GM12878 (cell line): ENCODE measurements around the gene EXOC4. TPM values are rescaled to one million over a fixed set of nuclear protein-coding genes. Genes with fewer than 3 reads are reported as not detected.

ENCODE experiments used
- ATAC-seq: fragments of 200-7000 bp; cut with Tn5 transposase; 3 replicates; pipeline ENCODE4 v1.9.1; 2020; ENCODE audit warnings: mild to moderate bottlenecking, moderate library complexity
- BruUV-seq: library from RNA; stranded (reverse); fragments of 400-500 nt; replicated peaks from 2 replicates; lab custom pipeline; 2021; lab: Mats Ljungman, UMichigan
- CTCF ChIA-PET: fragments of 300-600 bp; sonication (Branson Sonifier 250); formaldehyde crosslinking; extraction: SDS; loops from one replicate; lab custom pipeline; 2021; ENCODE audit warnings: inconsistent platforms; lab: Yijun Ruan, JAX
- POLR2A ChIA-PET: fragments of 350-600 bp; formaldehyde crosslinking; extraction: SDS; loops from one replicate; lab custom pipeline; 2021; ENCODE audit warnings: inconsistent platforms; lab: Charles Lee
- RAD21 ChIA-PET: fragments of 300-600 bp; sonication (Branson Sonifier 250); formaldehyde crosslinking; loops from one replicate; lab custom pipeline; 2023; ENCODE audit warnings: antibody characterized with exemption; ENCODE audit not compliant: unreplicated experiment; lab: Charles Lee
- SMC1A ChIA-PET: fragments of 300-600 bp; sonication (Branson Sonifier 250); formaldehyde crosslinking; loops from one replicate; lab custom pipeline; 2023; ENCODE audit not compliant: unreplicated experiment, uncharacterized antibody; lab: Charles Lee
- DNase-seq: peaks from one replicate; pipeline ENCODE4 v3.0.0-alpha.2; 2011; ENCODE audit warnings: low read depth, low spot score
- FAIRE-seq: peaks from 3 replicates; lab custom pipeline; 2011; peaks lifted over from hg19 to GRCh38; lab: Jason Lieb, UNC
- H2AFZ ChIP-seq: 2 replicates; pipeline ENCODE4 v1.6.0; 2011; ENCODE audit warnings: low read depth, low read length, control low read depth; ENCODE audit not compliant: control insufficient read depth
- H3K27ac ChIP-seq: 2 replicates; pipeline ENCODE4 v1.5.1; 2011; ENCODE audit warnings: control low read depth; ENCODE audit not compliant: control insufficient read depth, insufficient read depth
- H3K27me3 ChIP-seq, 2 experiments: replicated peaks in 1 of 2; 2 replicates each; pipeline versions ENCODE4 v1.6.0 to v1.6.1; 2011; ENCODE audit warnings: low read length in 1 of 2; ENCODE audit not compliant: control insufficient read depth in 2 of 2, insufficient read depth in 2 of 2
- H3K36me3 ChIP-seq, 2 experiments: 2 replicates each; pipeline ENCODE4 v1.5.1; 2011; ENCODE audit warnings: low read length in 1 of 2; ENCODE audit not compliant: control insufficient read depth in 2 of 2, insufficient read depth in 2 of 2
- H3K4me1 ChIP-seq: 2 replicates; pipeline ENCODE4 v1.6.1; 2011; ENCODE audit warnings: mild to moderate bottlenecking, low read length, moderate library complexity, mixed read lengths; ENCODE audit not compliant: control insufficient read depth, insufficient read depth
- H3K4me2 ChIP-seq: 2 replicates; pipeline ENCODE4 v1.6.0; 2011; ENCODE audit warnings: control low read depth; ENCODE audit not compliant: control insufficient read depth, insufficient read depth
- H3K4me3 ChIP-seq: fragments of 200-600 bp; sonication (generic); 2 replicates; pipeline ENCODE4 v1.5.1; 2016
- H3K79me2 ChIP-seq: 2 replicates; pipeline ENCODE4 v1.6.0; 2011; ENCODE audit warnings: low read length; ENCODE audit not compliant: control insufficient read depth, insufficient read depth
- H3K9ac ChIP-seq: 2 replicates; pipeline ENCODE4 v1.8.0; 2011; ENCODE audit warnings: low read length, control low read depth, mixed read lengths; ENCODE audit not compliant: control insufficient read depth, insufficient read depth
- H3K9me3 ChIP-seq: replicated peaks from 3 replicates; pipeline ENCODE4 v1.5.1; 2011; ENCODE audit warnings: mild to moderate bottlenecking, low read length; ENCODE audit not compliant: control insufficient read depth, insufficient read depth
- H4K20me1 ChIP-seq: 2 replicates; pipeline ENCODE4 v1.6.0; 2011; ENCODE audit not compliant: control insufficient read depth, insufficient read depth
- ASH2L ChIP-seq: fragments of 300-600, 200-600 bp; sonication (generic); IDR thresholded peaks from 2 replicates; pipeline ENCODE4 v1.6.1; 2017; ENCODE audit warnings: low read depth, mild to moderate bottlenecking, borderline replicate concordance
- ATF3 ChIP-seq: IDR thresholded peaks from 2 replicates; pipeline ENCODE4 v1.6.1; 2011; ENCODE audit warnings: low read depth, mild to moderate bottlenecking, low read length, moderate library complexity, borderline replicate concordance; ENCODE audit errors: extremely low read depth
- BRCA1 ChIP-seq: IDR thresholded peaks from 2 replicates; pipeline ENCODE4 v1.6.1; 2011; ENCODE audit warnings: low read depth, low read length, improper control_type of control experiment
- CHD2 ChIP-seq: IDR thresholded peaks from 2 replicates; pipeline ENCODE4 v1.6.1; 2011; ENCODE audit warnings: low read depth, low read length, improper control_type of control experiment, borderline replicate concordance
- EZH2 ChIP-seq: IDR thresholded peaks from 2 replicates; pipeline ENCODE4 v1.6.1; 2012; ENCODE audit warnings: low read depth, mild to moderate bottlenecking, control low read depth, inconsistent platforms, low read length, borderline replicate concordance; ENCODE audit not compliant: control insufficient read depth
- MLLT1 ChIP-seq: fragments of 450-650 bp; IDR thresholded peaks from 2 replicates; pipeline ENCODE4 v1.6.1; 2016; ENCODE audit warnings: mild to moderate bottlenecking
- NFYB ChIP-seq: IDR thresholded peaks from 2 replicates; pipeline ENCODE4 v1.6.1; 2011; ENCODE audit warnings: low read depth, mild to moderate bottlenecking, low read length, improper control_type of control experiment, moderate library complexity; ENCODE audit not compliant: insufficient read depth
- RCOR1 ChIP-seq: conservative IDR thresholded peaks from 2 replicates; pipeline ENCODE4 v1.6.1; 2012; ENCODE audit warnings: low read depth, low read length, improper control_type of control experiment
- WGBS: methylation state at CpG from one replicate; pipeline ENCODE4 v1.1.6; 2016; ENCODE audit warnings: low lambda C conversion rate; ENCODE audit not compliant: insufficient replicate concordance, insufficient coverage; ENCODE audit errors: missing lambda C conversion rate; 5-methylcytosine and 5-hydroxymethylcytosine counted together
- in situ Hi-C: fragments of 300-500 bp; cut with MboI; formaldehyde crosslinking; loops from 9 replicates; pipeline ENCODE4 v1.14.3; 2018; ENCODE audit warnings: mixed read lengths
- intact Hi-C: fragments of 100-400 bp; cut with micrococcal nuclease; formaldehyde crosslinking; loops from one replicate; pipeline ENCODE4 v1.14.2; 2022; ENCODE audit not compliant: unreplicated experiment
- polyA plus RNA-seq, 11 experiments: library from polyadenylated mRNA; depleted of rRNA in 4 of 11; unstranded in 6 of 11; stranded (reverse) in 5 of 11; fragments of >200 nt; fragmentation: Nextera tagmentation in 4 of 11; fragmentation: Illumina TruSeq in 1 of 11; extraction: Ambion mirVana in 4 of 11; extraction: Trizol in 1 of 11; gene quantifications; 1 replicate in 1 of 11; 2 replicates in 10 of 11; pipeline versions ENCODE4 v1.2.1 to v1.2.3, GENCODE V29; 2011 to 2016; ENCODE audit warnings: inconsistent platforms in 2 of 11, missing spikeins in 2 of 11, low read depth in 1 of 11
- total RNA-seq, 4 experiments: library from RNA; depleted of rRNA in 3 of 4; stranded (reverse); fragments of >200 nt in 3 of 4; fragmentation: Illumina TruSeq in 1 of 4; extraction: Trizol in 1 of 4; gene quantifications; 2 replicates each; pipeline versions ENCODE4 v1.2.1 to v1.2.3, GENCODE V29; 2013 to 2021

EXOC4 gene
- total and polyA plus RNA-seq, 10 of the 15 experiments (the other 5 are each of a cell fraction or from before 2014, with no cell fraction given) = 13.2 to 44.5 (median 29.6) TPM

- in situ Hi-C loops = no loop called here
These were observed 102.9 kb downstream of the EXOC4 start for GRCh38 chr7:133355822-133356221.

More at GRCh38 chr7:133355822-133356221, 102.9 kb downstream of the EXOC4 start:
- Histone ChIP-seq H2AFZ (no peak overlapping the region), H4K20me1 (no peaks in the 10 kb centered on the region), H3K9me3 (peaks cover 6% of the 10 kb centered on the region), H3K4me2 (no peak overlapping the region), H3K27me3 (no peaks in the 10 kb centered on the region)
- no TSS peak for BruUV-seq
- ChIA-PET SMC1A (no interaction called here), RAD21 (no interaction called here)
- DNase-seq (no peak), FAIRE-seq (no peak)
- intact Hi-C loops = no loop called here
- no peak for TF ChIP-seq ATF3
- no peak for TF ChIP-seq NFYB
- TF ChIP-seq EZH2 = no peak
- no peak for TF ChIP-seq MLLT1
- no peak for TF ChIP-seq ASH2L
- TF ChIP-seq BRCA1 = no peak
- no peak for TF ChIP-seq CHD2
- TF ChIP-seq RCOR1 = no peak
- TF ChIP-seq, all 136 proteins: peak for 0
- Histone ChIP-seq H3K36me3 (no peaks in the 10 kb centered on the region), H3K27ac (no peak overlapping the region), H3K4me3 (no peak overlapping the region), H3K4me1 (no peaks in the 10 kb centered on the region), H3K79me2 (no peaks in the 10 kb centered on the region; the same call in 1 of the 2 replicates), H3K9ac (no peak overlapping the region)
- CTCF ChIA-PET = interaction anchor here (1.6 kb wide), 1 partner anchor 11 kb away, joined by 4 read pairs; no protein-coding TSS in a partner anchor
- WGBS = 100% methylated on average over 3 of the region's 3 CpGs
- ATAC-seq = no peak
- POLR2A ChIA-PET = no interaction called here
